ENCODE data around the gene FNBP1L. TPM values are rescaled to one million over a fixed set of nuclear protein-coding genes. Genes with fewer than 3 reads are reported as not detected.

FNBP1L gene
- total RNA-seq, 1 donor from 2014 or later: 40.6 TPM

GRCh38 chr1:93448983-93449804 is 1.3 kb downstream of the FNBP1L start:
- ATAC-seq: peak; percentile 61 to 66
- Histone ChIP-seq H3K4me3 (peak overlapping the region; percentile 89), H3K36me3 (no peaks in the 10 kb centered on the region), H3K9me3 (no peaks in the 10 kb centered on the region), H3K27me3 (ENCODE audit: low read depth) (no peaks in the 10 kb centered on the region), H3K27ac (peak overlapping the region; percentile 91), H3K4me1 (peaks cover 30% of the 10 kb centered on the region)
- no peak for TF ChIP-seq CTCF (IDR thresholded peaks at IDR 0.05)
- intact Hi-C loops (cut with DNase I): no loop called here
- DNase-seq: no peak

- no peak for TF ChIP-seq CTCF (IDR thresholded peaks at IDR 0.05)
- Histone ChIP-seq H3K4me1 (peaks cover 30% of the 10 kb centered on the region), H3K4me3 (peak overlapping the region; percentile 89), H3K36me3 (no peaks in the 10 kb centered on the region), H3K27ac (no peak overlapping the region), H3K9me3 (no peaks in the 10 kb centered on the region), H3K27me3 (ENCODE audit: low read depth) (no peaks in the 10 kb centered on the region)
- ATAC-seq (no peak), DNase-seq (no peak)
- intact Hi-C loops (cut with DNase I): no loop called here
These were observed 2.4 kb downstream of the FNBP1L start for GRCh38 chr1:93450321-93450720.

GRCh38 chr1:93453911-93454310 is 6.0 kb downstream of the FNBP1L start:
- H3K27me3 ChIP-seq (ENCODE audit: low read depth): no peaks in the 10 kb centered on the region
- no peak overlapping the region for H3K27ac ChIP-seq
- ATAC-seq: no peak
- no peak for DNase-seq
- no peak for TF ChIP-seq CTCF (IDR thresholded peaks at IDR 0.05)
- peaks cover 23% of the 10 kb centered on the region for H3K4me1 ChIP-seq
- no peaks in the 10 kb centered on the region for H3K36me3 ChIP-seq
- H3K4me3 ChIP-seq: no peak overlapping the region
- no peaks in the 10 kb centered on the region for H3K9me3 ChIP-seq
- intact Hi-C loops (cut with DNase I): no loop called here

- no peaks in the 10 kb centered on the region for H3K9me3 ChIP-seq
- no peak overlapping the region for H3K4me3 ChIP-seq
- no peaks in the 10 kb centered on the region for H3K27me3 ChIP-seq (ENCODE audit: low read depth)
- intact Hi-C loops (cut with DNase I): no loop called here
- no peaks in the 10 kb centered on the region for H3K36me3 ChIP-seq
- no peak for TF ChIP-seq CTCF (IDR thresholded peaks at IDR 0.05)
- DNase-seq (no peak), ATAC-seq (no peak)
- no peak overlapping the region for H3K27ac ChIP-seq
- H3K4me1 ChIP-seq: no peaks in the 10 kb centered on the region
These were observed 11.2 kb downstream of the FNBP1L start for GRCh38 chr1:93459126-93459525.

- Histone ChIP-seq H3K4me3 (no peak overlapping the region), H3K27me3 (ENCODE audit: low read depth) (no peaks in the 10 kb centered on the region), H3K9me3 (no peaks in the 10 kb centered on the region), H3K4me1 (no peaks in the 10 kb centered on the region), H3K27ac (no peak overlapping the region), H3K36me3 (no peaks in the 10 kb centered on the region)
- ATAC-seq (no peak), DNase-seq (no peak)
- TF ChIP-seq CTCF (IDR thresholded peaks at IDR 0.05): no peak
- intact Hi-C loops (cut with DNase I): no loop called here
These were observed 13.3 kb downstream of the FNBP1L start for GRCh38 chr1:93461236-93461635.

Measured in lower lobe of right lung (tissue), 2 donors.